GM12878 (cell line): ENCODE data around the gene STK10. TPM values are rescaled to one million over a fixed set of nuclear protein-coding genes. Genes with fewer than 3 reads are reported as not detected.

ENCODE experiments used
- ATAC-seq: fragments of 200-7000 bp; cut with Tn5 transposase; 3 replicates; pipeline ENCODE4 v1.9.1; 2020; ENCODE audit warnings: mild to moderate bottlenecking, moderate library complexity
- BruUV-seq: library from RNA; stranded (reverse); fragments of 400-500 nt; replicated peaks from 2 replicates; lab custom pipeline; 2021; lab: Mats Ljungman, UMichigan
- CTCF ChIA-PET: fragments of 300-600 bp; sonication (Branson Sonifier 250); formaldehyde crosslinking; extraction: SDS; loops from one replicate; lab custom pipeline; 2021; ENCODE audit warnings: inconsistent platforms; lab: Yijun Ruan, JAX
- POLR2A ChIA-PET: fragments of 350-600 bp; formaldehyde crosslinking; extraction: SDS; loops from one replicate; lab custom pipeline; 2021; ENCODE audit warnings: inconsistent platforms; lab: Charles Lee
- RAD21 ChIA-PET: fragments of 300-600 bp; sonication (Branson Sonifier 250); formaldehyde crosslinking; loops from one replicate; lab custom pipeline; 2023; ENCODE audit warnings: antibody characterized with exemption; ENCODE audit not compliant: unreplicated experiment; lab: Charles Lee
- SMC1A ChIA-PET: fragments of 300-600 bp; sonication (Branson Sonifier 250); formaldehyde crosslinking; loops from one replicate; lab custom pipeline; 2023; ENCODE audit not compliant: unreplicated experiment, uncharacterized antibody; lab: Charles Lee
- DNase-seq: peaks from one replicate; pipeline ENCODE4 v3.0.0-alpha.2; 2011; ENCODE audit warnings: low read depth, low spot score
- FAIRE-seq: peaks from 3 replicates; lab custom pipeline; 2011; peaks lifted over from hg19 to GRCh38; lab: Jason Lieb, UNC
- H2AFZ ChIP-seq: 2 replicates; pipeline ENCODE4 v1.6.0; 2011; ENCODE audit warnings: low read depth, low read length, control low read depth; ENCODE audit not compliant: control insufficient read depth
- H3K27ac ChIP-seq: 2 replicates; pipeline ENCODE4 v1.5.1; 2011; ENCODE audit warnings: control low read depth; ENCODE audit not compliant: control insufficient read depth, insufficient read depth
- H3K27me3 ChIP-seq, 2 experiments: replicated peaks in 1 of 2; 2 replicates each; pipeline versions ENCODE4 v1.6.0 to v1.6.1; 2011; ENCODE audit warnings: low read length in 1 of 2; ENCODE audit not compliant: control insufficient read depth in 2 of 2, insufficient read depth in 2 of 2
- H3K36me3 ChIP-seq, 2 experiments: 2 replicates each; pipeline ENCODE4 v1.5.1; 2011; ENCODE audit warnings: low read length in 1 of 2; ENCODE audit not compliant: control insufficient read depth in 2 of 2, insufficient read depth in 2 of 2
- H3K4me1 ChIP-seq: 2 replicates; pipeline ENCODE4 v1.6.1; 2011; ENCODE audit warnings: mild to moderate bottlenecking, low read length, moderate library complexity, mixed read lengths; ENCODE audit not compliant: control insufficient read depth, insufficient read depth
- H3K4me2 ChIP-seq: 2 replicates; pipeline ENCODE4 v1.6.0; 2011; ENCODE audit warnings: control low read depth; ENCODE audit not compliant: control insufficient read depth, insufficient read depth
- H3K4me3 ChIP-seq: fragments of 200-600 bp; sonication (generic); 2 replicates; pipeline ENCODE4 v1.5.1; 2016
- H3K79me2 ChIP-seq: 2 replicates; pipeline ENCODE4 v1.6.0; 2011; ENCODE audit warnings: low read length; ENCODE audit not compliant: control insufficient read depth, insufficient read depth
- H3K9ac ChIP-seq: 2 replicates; pipeline ENCODE4 v1.8.0; 2011; ENCODE audit warnings: low read length, control low read depth, mixed read lengths; ENCODE audit not compliant: control insufficient read depth, insufficient read depth
- H3K9me3 ChIP-seq: replicated peaks from 3 replicates; pipeline ENCODE4 v1.5.1; 2011; ENCODE audit warnings: mild to moderate bottlenecking, low read length; ENCODE audit not compliant: control insufficient read depth, insufficient read depth
- H4K20me1 ChIP-seq: 2 replicates; pipeline ENCODE4 v1.6.0; 2011; ENCODE audit not compliant: control insufficient read depth, insufficient read depth
- BACH1 ChIP-seq: fragments of 450-650 bp; IDR thresholded peaks from 2 replicates; pipeline ENCODE4 v1.6.1; 2017; ENCODE audit warnings: mild to moderate bottlenecking, borderline replicate concordance
- GATAD2B ChIP-seq: fragments of 450-650 bp; conservative IDR thresholded peaks from 2 replicates; pipeline ENCODE4 v1.6.1; 2017; ENCODE audit warnings: low read depth, mild to moderate bottlenecking, moderate library complexity
- JUNB ChIP-seq: IDR thresholded peaks from 2 replicates; pipeline ENCODE4 v1.6.1; 2016; ENCODE audit warnings: antibody characterized with exemption, mild to moderate bottlenecking
- KLF5 ChIP-seq: fragments of 450-650 bp; IDR thresholded peaks from 2 replicates; pipeline ENCODE4 v1.6.1; 2014; ENCODE audit warnings: mild to moderate bottlenecking; ENCODE audit not compliant: partially characterized antibody
- TCF12 ChIP-seq: IDR thresholded peaks from 2 replicates; pipeline ENCODE4 v1.6.1; 2011; ENCODE audit warnings: low read depth, mild to moderate bottlenecking, low read length
- ZNF622 ChIP-seq: fragments of 450-650 bp; IDR thresholded peaks from 2 replicates; pipeline ENCODE4 v1.6.1; 2017; ENCODE audit warnings: mild to moderate bottlenecking, inconsistent platforms
- ZSCAN29 ChIP-seq: fragments of 450-650 bp; IDR thresholded peaks from 2 replicates; pipeline ENCODE4 v1.6.1; 2017; ENCODE audit warnings: mild to moderate bottlenecking, moderate library complexity
- WGBS: methylation state at CpG from one replicate; pipeline ENCODE4 v1.1.6; 2016; ENCODE audit warnings: low lambda C conversion rate; ENCODE audit not compliant: insufficient replicate concordance, insufficient coverage; ENCODE audit errors: missing lambda C conversion rate; 5-methylcytosine and 5-hydroxymethylcytosine counted together
- in situ Hi-C: fragments of 300-500 bp; cut with MboI; formaldehyde crosslinking; loops from 9 replicates; pipeline ENCODE4 v1.14.3; 2018; ENCODE audit warnings: mixed read lengths
- intact Hi-C: fragments of 100-400 bp; cut with micrococcal nuclease; formaldehyde crosslinking; loops from one replicate; pipeline ENCODE4 v1.14.2; 2022; ENCODE audit not compliant: unreplicated experiment
- polyA plus RNA-seq, 11 experiments: library from polyadenylated mRNA; depleted of rRNA in 4 of 11; unstranded in 6 of 11; stranded (reverse) in 5 of 11; fragments of >200 nt; fragmentation: Nextera tagmentation in 4 of 11; fragmentation: Illumina TruSeq in 1 of 11; extraction: Ambion mirVana in 4 of 11; extraction: Trizol in 1 of 11; gene quantifications; 1 replicate in 1 of 11; 2 replicates in 10 of 11; pipeline versions ENCODE4 v1.2.1 to v1.2.3, GENCODE V29; 2011 to 2016; ENCODE audit warnings: inconsistent platforms in 2 of 11, missing spikeins in 2 of 11, low read depth in 1 of 11
- total RNA-seq, 4 experiments: library from RNA; depleted of rRNA in 3 of 4; stranded (reverse); fragments of >200 nt in 3 of 4; fragmentation: Illumina TruSeq in 1 of 4; extraction: Trizol in 1 of 4; gene quantifications; 2 replicates each; pipeline versions ENCODE4 v1.2.1 to v1.2.3, GENCODE V29; 2013 to 2021
- TF ChIP-seq, protein P1 (sequence below): IDR thresholded peaks from 2 replicates; pipeline ENCODE4 v1.6.1; 2012; ENCODE audit warnings: low read depth, low read length, improper control_type of control experiment

The STK10 gene
- total and polyA plus RNA-seq, 10 of the 15 experiments (the other 5 are each of a cell fraction or from before 2014, with no cell fraction given) = 14.2 to 96.4 (median 50.6) TPM

DNA sequence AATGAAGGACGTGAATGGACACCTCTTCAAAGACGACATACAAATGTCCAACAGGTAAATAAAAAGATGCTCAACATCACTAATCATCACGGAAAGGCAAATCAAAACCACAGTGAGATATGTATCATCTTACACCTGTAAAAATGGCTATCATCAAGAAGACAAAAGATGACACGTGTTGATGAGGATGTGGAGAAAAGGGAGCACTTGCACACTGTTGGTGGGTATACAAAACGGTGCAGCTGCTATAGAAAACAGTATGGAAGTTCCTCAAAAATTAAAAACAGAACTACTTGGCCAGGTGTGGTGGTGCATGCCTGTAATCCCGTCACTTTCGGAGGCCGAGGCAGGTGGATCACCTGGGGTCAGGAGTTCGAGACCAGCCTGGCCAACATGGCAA, 47.9 kb downstream of the STK10 start:
- ChIA-PET SMC1A (no interaction called here), CTCF (interaction anchor here (0.6 kb wide), 1 partner anchor 164 kb away, joined by 4 read pairs; no protein-coding TSS in a partner anchor), RAD21 (interaction anchor here (1.8 kb wide), 1 partner anchor 35 kb away, joined by 5 read pairs; no protein-coding TSS in a partner anchor), POLR2A (interaction anchor here (0.6 to 1.0 kb wide), 3 partner anchors 12 to 59 kb away, joined by 3 to 5 read pairs (median 3); no protein-coding TSS in a partner anchor)
- no peak overlapping the region for H3K4me3 ChIP-seq
- no peak overlapping the region for H3K9ac ChIP-seq
- no peak overlapping the region for H3K4me2 ChIP-seq
- intact Hi-C loops = no loop called here
- H3K27ac ChIP-seq = no peak overlapping the region
- in situ Hi-C loops = no loop called here
- TF ChIP-seq, protein P1, sequence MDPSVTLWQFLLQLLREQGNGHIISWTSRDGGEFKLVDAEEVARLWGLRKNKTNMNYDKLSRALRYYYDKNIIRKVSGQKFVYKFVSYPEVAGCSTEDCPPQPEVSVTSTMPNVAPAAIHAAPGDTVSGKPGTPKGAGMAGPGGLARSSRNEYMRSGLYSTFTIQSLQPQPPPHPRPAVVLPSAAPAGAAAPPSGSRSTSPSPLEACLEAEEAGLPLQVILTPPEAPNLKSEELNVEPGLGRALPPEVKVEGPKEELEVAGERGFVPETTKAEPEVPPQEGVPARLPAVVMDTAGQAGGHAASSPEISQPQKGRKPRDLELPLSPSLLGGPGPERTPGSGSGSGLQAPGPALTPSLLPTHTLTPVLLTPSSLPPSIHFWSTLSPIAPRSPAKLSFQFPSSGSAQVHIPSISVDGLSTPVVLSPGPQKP = no peak
- TF ChIP-seq JUNB (no peak), KLF5 (no peak), TCF12 (0 out of 2 replicates have a peak, but pooled peaks have one; percentile 29), ZNF622 (no peak), GATAD2B (no peak), ZSCAN29 (no peak), BACH1 (no peak)
- H2AFZ ChIP-seq = no peak overlapping the region
- peaks cover 11% of the 10 kb centered on the region for H3K4me1 ChIP-seq
- no TSS peak for BruUV-seq
- peaks cover 58% of the 10 kb centered on the region for H3K79me2 ChIP-seq
- no peak for FAIRE-seq
- 83% methylated on average over 9 of the region's 9 CpGs for WGBS
- no peak for ATAC-seq
- no peak for DNase-seq
- H3K27me3 ChIP-seq = no peaks in the 10 kb centered on the region
- peaks cover 3% of the 10 kb centered on the region; the same call in 2 of the 3 replicates for H3K9me3 ChIP-seq
- peaks cover 2 to 13% of the 10 kb centered on the region in 2 experiments; a peak in 3 of 4 replicates for H3K36me3 ChIP-seq
- peaks cover 3% of the 10 kb centered on the region; the same call in 1 of the 2 replicates for H4K20me1 ChIP-seq
